HCT116 (cell line): Measurements from ENCODE around the gene PPP1R1B. TPM values are rescaled to one million over a fixed set of nuclear protein-coding genes. Genes with fewer than 3 reads are reported as not detected.

Experiments used
- ATAC-seq: fragments of 200-7000 bp; cut with Tn5 transposase; 2 replicates; pipeline ENCODE4 v1.9.1; 2020; ENCODE audit warnings: mild to moderate bottlenecking, moderate library complexity
- BruUV-seq: library from RNA; stranded (reverse); fragments of 400-500 nt; replicated peaks from 2 replicates; lab custom pipeline; 2021; lab: Mats Ljungman, UMichigan
- CTCF ChIA-PET: fragments of 300-600 bp; sonication (Branson Sonifier 250); formaldehyde crosslinking; loops from one replicate; lab custom pipeline; 2021; ENCODE audit warnings: antibody characterized with exemption; lab: Charles Lee
- POLR2A ChIA-PET: fragments of 300-600, 350-600 bp; sonication (Branson Sonifier 250); formaldehyde crosslinking; loops from one replicate; lab custom pipeline; 2021; ENCODE audit warnings: antibody characterized with exemption; lab: Charles Lee
- RAD21 ChIA-PET, 2 experiments: fragments of 300-600 bp; sonication (Branson Sonifier 250); formaldehyde crosslinking; loops; one replicate each; lab custom pipeline; 2023; ENCODE audit warnings: low total read pairs in 2 of 2; ENCODE audit not compliant: uncharacterized antibody in 2 of 2, unreplicated experiment in 2 of 2, low non-redundant PET in 1 of 2; lab: Charles Lee
- DNase-seq: peaks from one replicate; pipeline ENCODE4 v3.0.0-alpha.2; 2010; ENCODE audit warnings: low read depth, low spot score
- H2AFZ ChIP-seq: fragments of 200-600 bp; shearing (Covaris generic), sonication (generic); 2 replicates; pipeline ENCODE4 v1.6.1; 2017; ENCODE audit warnings: low read depth, mixed run types, mixed read lengths, antibody characterized with exemption, low read length; ENCODE audit not compliant: poor library complexity, severe bottlenecking
- H3K27ac ChIP-seq: 2 replicates; pipeline ENCODE4 v1.5.1; 2012; ENCODE audit warnings: low read depth, low read length
- H3K27me3 ChIP-seq: fragments of 200-600 bp; sonication (generic); 2 replicates; pipeline ENCODE4 v1.6.1; 2016; ENCODE audit warnings: mixed run types, low read length, mixed read lengths; ENCODE audit not compliant: insufficient read depth
- H3K36me3 ChIP-seq, 2 experiments: fragments of 200-500 bp in 1 of 2; fragments of 200-600 bp in 1 of 2; sonication (Bioruptor generic) in 1 of 2; sonication (generic) in 1 of 2; 2 replicates each; pipeline versions ENCODE4 v1.5.1 to v1.6.1; 2014 to 2016; ENCODE audit warnings: low read length in 2 of 2, inconsistent platforms in 1 of 2, mixed read lengths in 1 of 2, mixed run types in 1 of 2; ENCODE audit not compliant: insufficient read depth in 2 of 2, control insufficient read depth in 1 of 2
- H3K4me1 ChIP-seq, 2 experiments: fragments of 200-600 bp in 1 of 2; sonication (generic) in 1 of 2; 2 replicates each; pipeline versions ENCODE4 v1.5.1 to v1.6.1; 2012 to 2017; ENCODE audit warnings: low read length in 2 of 2, inconsistent platforms in 1 of 2, mild to moderate bottlenecking in 1 of 2, mixed read lengths in 1 of 2, mixed run types in 1 of 2, moderate library complexity in 1 of 2; ENCODE audit not compliant: insufficient read depth in 2 of 2, control insufficient read depth in 1 of 2
- H3K4me2 ChIP-seq: fragments of 200-600 bp; sonication (generic); 2 replicates; pipeline ENCODE4 v1.6.1; 2017; ENCODE audit warnings: mixed run types, low read length, mixed read lengths
- H3K4me3 ChIP-seq, 2 experiments: fragments of 200-600 bp in 1 of 2; sonication (generic) in 1 of 2; replicated peaks in 1 of 2; 2 replicates each; pipeline ENCODE4 v1.5.1; 2011 to 2016; ENCODE audit warnings: low read length in 2 of 2, control low read depth in 1 of 2, low read depth in 1 of 2, mild to moderate bottlenecking in 1 of 2, mixed read lengths in 1 of 2, mixed run types in 1 of 2
- H3K79me2 ChIP-seq: fragments of 200-600 bp; sonication (generic); 2 replicates; pipeline ENCODE4 v1.6.1; 2017; ENCODE audit warnings: mild to moderate bottlenecking, mixed run types, low read length, moderate library complexity, mixed read lengths; ENCODE audit not compliant: insufficient read depth
- H3K9ac ChIP-seq: fragments of 200-600 bp; sonication (generic); 2 replicates; pipeline ENCODE4 v1.6.1; 2016; ENCODE audit warnings: low read length, mixed read lengths
- H3K9me2 ChIP-seq: fragments of 200-600 bp; sonication (generic), shearing (Covaris generic); 2 replicates; pipeline ENCODE4 v1.6.1; 2017; ENCODE audit warnings: mixed run types, mild to moderate bottlenecking, moderate library complexity; ENCODE audit not compliant: insufficient read depth
- H3K9me3 ChIP-seq, 2 experiments: fragments of 200-500 bp in 1 of 2; fragments of 200-600 bp in 1 of 2; sonication (Bioruptor generic) in 1 of 2; sonication (generic) in 1 of 2; 2 replicates each; pipeline ENCODE4 v1.6.1; 2014 to 2017; ENCODE audit warnings: low read length in 2 of 2, mixed read lengths in 2 of 2, inconsistent platforms in 1 of 2, low read depth in 1 of 2, mild to moderate bottlenecking in 1 of 2, mixed run types in 1 of 2, moderate library complexity in 1 of 2; ENCODE audit not compliant: control insufficient read depth in 1 of 2, insufficient read depth in 1 of 2
- H4K20me1 ChIP-seq: fragments of 200-600 bp; sonication (generic), shearing (Covaris generic); 2 replicates; pipeline ENCODE4 v1.6.1; 2017; ENCODE audit warnings: mixed run types, mild to moderate bottlenecking, moderate library complexity; ENCODE audit not compliant: insufficient read depth
- ATF3 ChIP-seq: IDR thresholded peaks from 2 replicates; pipeline ENCODE4 v1.6.1; 2012
- CBX3 ChIP-seq: IDR thresholded peaks from 2 replicates; pipeline ENCODE4 v1.6.1; 2012; ENCODE audit warnings: low read depth
- CEBPB ChIP-seq: IDR thresholded peaks from 2 replicates; pipeline ENCODE4 v1.6.1; 2012; ENCODE audit warnings: low read depth
- CTCF ChIP-seq, 3 experiments: fragments of 200-600 bp in 1 of 3; sonication (generic) in 1 of 3; IDR thresholded peaks in 2 of 3; conservative IDR thresholded peaks in 1 of 3; 2 replicates each; pipeline ENCODE4 v1.5.1; 2012 to 2017; ENCODE audit warnings: low read depth in 2 of 3, low read length in 2 of 3, antibody characterized with exemption in 1 of 3, borderline replicate concordance in 1 of 3, control low read depth in 1 of 3, mild to moderate bottlenecking in 1 of 3, mixed read lengths in 1 of 3, mixed run types in 1 of 3, moderate library complexity in 1 of 3; ENCODE audit not compliant: insufficient read depth in 1 of 3
- ELF1 ChIP-seq: IDR thresholded peaks from 2 replicates; pipeline ENCODE4 v1.6.1; 2012; ENCODE audit warnings: low read depth, borderline replicate concordance
- EZH2 ChIP-seq: fragments of 200-600 bp; sonication (generic); IDR thresholded peaks from 2 replicates; pipeline ENCODE4 v1.6.1; 2017; ENCODE audit warnings: antibody characterized with exemption, mixed run types
- EZH2phosphoT487 ChIP-seq: fragments of 200-600 bp; IDR thresholded peaks from 2 replicates; pipeline ENCODE4 v1.6.1; 2018; ENCODE audit warnings: antibody characterized with exemption, borderline replicate concordance
- FOSL1 ChIP-seq: IDR thresholded peaks from 2 replicates; pipeline ENCODE4 v1.6.1; 2012; ENCODE audit warnings: low read depth
- POLR2A ChIP-seq: IDR thresholded peaks from 2 replicates; pipeline ENCODE4 v1.7.0; 2011; ENCODE audit warnings: borderline replicate concordance; ENCODE audit not compliant: insufficient read depth, insufficient read length; ENCODE audit errors: extremely low read depth
- POLR2AphosphoS5 ChIP-seq: IDR thresholded peaks from 2 replicates; pipeline ENCODE4 v1.6.1; 2011; ENCODE audit warnings: mild to moderate bottlenecking, low read depth, low read length, moderate library complexity
- REST ChIP-seq: IDR thresholded peaks from 2 replicates; pipeline ENCODE4 v1.6.1; 2012; ENCODE audit warnings: low read depth
- SP1 ChIP-seq: IDR thresholded peaks from 2 replicates; pipeline ENCODE4 v1.6.1; 2012; ENCODE audit warnings: low read depth
- SRF ChIP-seq: IDR thresholded peaks from 2 replicates; pipeline ENCODE4 v1.6.1; 2012; ENCODE audit warnings: low read depth
- YY1 ChIP-seq: IDR thresholded peaks from 2 replicates; pipeline ENCODE4 v1.6.1; 2011; ENCODE audit warnings: low read length, low read depth, moderate library complexity, mild to moderate bottlenecking; ENCODE audit not compliant: insufficient replicate concordance; ENCODE audit errors: extremely low read depth
- intact Hi-C: fragments of 100-400 bp; cut with micrococcal nuclease; formaldehyde crosslinking; loops from 2 replicates; pipeline ENCODE4 v1.10.0; 2022
- total RNA-seq: library from RNA; stranded (reverse); gene quantifications from one replicate; pipeline ENCODE4 v1.2.1, GENCODE V29; 2021; ENCODE audit not compliant: unreplicated experiment

Gene PPP1R1B
- total RNA-seq, 1 experiment from 2014 or later: 0.49 TPM

GRCh38 chr17:39674702-39675389, 48.1 kb downstream of the PPP1R1B start:
- no peak overlapping the region for H3K4me2 ChIP-seq
- ATAC-seq: no peak

More at GRCh38 chr17:39674702-39675389, 48.1 kb downstream of the PPP1R1B start:
- ChIA-PET POLR2A (interaction anchor here (1.5 kb wide), 1 partner anchor 13 kb away, joined by 3 read pairs; the partner anchor contains the start of gene PGAP3), CTCF (interaction anchor here (1.0 to 1.5 kb wide), 3 partner anchors 9 to 53 kb away, joined by 5 to 6 read pairs (median 5); partner anchors contain the start of gene TCAP), RAD21 (no interaction called here)
- Histone ChIP-seq H3K4me1 (peaks cover 17 to 19% of the 10 kb centered on the region in 2 experiments; a peak in 2 of 4 replicates), H2AFZ (no peak overlapping the region), H4K20me1 (no peaks in the 10 kb centered on the region), H3K9me3 (no peaks in the 10 kb centered on the region), H3K36me3 (no peaks in the 10 kb centered on the region), H3K9ac (no peak overlapping the region), H3K4me3 (no peak overlapping the region), H3K27me3 (no peaks in the 10 kb centered on the region), H3K9me2 (no peaks in the 10 kb centered on the region), H3K79me2 (no peaks in the 10 kb centered on the region), H3K27ac (peak overlapping the region; percentile 17; the same call in 1 of the 2 replicates)
- no peak for DNase-seq
- TF ChIP-seq CEBPB (no peak), EZH2 (no peak), FOSL1 (no peak), REST (no peak), POLR2A (no peak), CBX3 (no peak), YY1 (no peak), SRF (no peak), EZH2phosphoT487 (no peak), ATF3 (no peak), CTCF (IDR thresholded peaks at IDR 0.05 in 2 of 3, conservative IDR thresholded peaks at IDR 0.05 in 1 of 3; ENCODE audit: borderline replicate concordance in 1 of 3, insufficient read depth in 1 of 3, low read depth in 2 of 3, low read length in 2 of 3) (no peak), ELF1 (no peak), POLR2AphosphoS5 (no peak), SP1 (no peak)
- no TSS peak for BruUV-seq
- intact Hi-C loops: loop anchor here (2.0 to 5.0 kb wide), 3 partner anchors 40 to 128 kb away; no protein-coding TSS in a partner anchor
